ENCODE measurements around the gene ANKFN1.

DNA sequence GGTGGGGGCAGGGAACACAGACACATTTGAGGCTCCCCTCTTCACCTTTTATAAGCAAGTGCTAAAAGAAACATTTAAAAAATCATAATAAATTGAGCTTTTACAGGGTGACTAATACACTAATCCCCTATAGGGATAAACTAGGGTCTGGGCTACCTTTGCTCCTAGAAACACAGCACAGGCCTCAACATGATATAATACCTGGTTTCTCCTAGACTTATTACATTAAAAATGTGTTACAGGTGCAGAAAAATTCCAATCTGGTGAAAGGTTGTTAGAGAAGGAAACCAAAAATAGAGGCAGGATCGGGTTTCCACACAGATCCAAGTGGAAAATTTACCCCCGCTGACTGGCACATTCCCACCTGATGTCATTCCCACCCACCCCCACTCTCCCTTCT is 315.6 kb downstream of the ANKFN1 start:
- TF ChIP-seq, protein P1, sequence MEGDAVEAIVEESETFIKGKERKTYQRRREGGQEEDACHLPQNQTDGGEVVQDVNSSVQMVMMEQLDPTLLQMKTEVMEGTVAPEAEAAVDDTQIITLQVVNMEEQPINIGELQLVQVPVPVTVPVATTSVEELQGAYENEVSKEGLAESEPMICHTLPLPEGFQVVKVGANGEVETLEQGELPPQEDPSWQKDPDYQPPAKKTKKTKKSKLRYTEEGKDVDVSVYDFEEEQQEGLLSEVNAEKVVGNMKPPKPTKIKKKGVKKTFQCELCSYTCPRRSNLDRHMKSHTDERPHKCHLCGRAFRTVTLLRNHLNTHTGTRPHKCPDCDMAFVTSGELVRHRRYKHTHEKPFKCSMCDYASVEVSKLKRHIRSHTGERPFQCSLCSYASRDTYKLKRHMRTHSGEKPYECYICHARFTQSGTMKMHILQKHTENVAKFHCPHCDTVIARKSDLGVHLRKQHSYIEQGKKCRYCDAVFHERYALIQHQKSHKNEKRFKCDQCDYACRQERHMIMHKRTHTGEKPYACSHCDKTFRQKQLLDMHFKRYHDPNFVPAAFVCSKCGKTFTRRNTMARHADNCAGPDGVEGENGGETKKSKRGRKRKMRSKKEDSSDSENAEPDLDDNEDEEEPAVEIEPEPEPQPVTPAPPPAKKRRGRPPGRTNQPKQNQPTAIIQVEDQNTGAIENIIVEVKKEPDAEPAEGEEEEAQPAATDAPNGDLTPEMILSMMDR (IDR thresholded peaks at IDR 0.05), result no peak
- no peak for TF ChIP-seq POLR2A (IDR thresholded peaks at IDR 0.05)
